ENCODE data around the gene XPO6.

- TF ChIP-seq, protein P1, sequence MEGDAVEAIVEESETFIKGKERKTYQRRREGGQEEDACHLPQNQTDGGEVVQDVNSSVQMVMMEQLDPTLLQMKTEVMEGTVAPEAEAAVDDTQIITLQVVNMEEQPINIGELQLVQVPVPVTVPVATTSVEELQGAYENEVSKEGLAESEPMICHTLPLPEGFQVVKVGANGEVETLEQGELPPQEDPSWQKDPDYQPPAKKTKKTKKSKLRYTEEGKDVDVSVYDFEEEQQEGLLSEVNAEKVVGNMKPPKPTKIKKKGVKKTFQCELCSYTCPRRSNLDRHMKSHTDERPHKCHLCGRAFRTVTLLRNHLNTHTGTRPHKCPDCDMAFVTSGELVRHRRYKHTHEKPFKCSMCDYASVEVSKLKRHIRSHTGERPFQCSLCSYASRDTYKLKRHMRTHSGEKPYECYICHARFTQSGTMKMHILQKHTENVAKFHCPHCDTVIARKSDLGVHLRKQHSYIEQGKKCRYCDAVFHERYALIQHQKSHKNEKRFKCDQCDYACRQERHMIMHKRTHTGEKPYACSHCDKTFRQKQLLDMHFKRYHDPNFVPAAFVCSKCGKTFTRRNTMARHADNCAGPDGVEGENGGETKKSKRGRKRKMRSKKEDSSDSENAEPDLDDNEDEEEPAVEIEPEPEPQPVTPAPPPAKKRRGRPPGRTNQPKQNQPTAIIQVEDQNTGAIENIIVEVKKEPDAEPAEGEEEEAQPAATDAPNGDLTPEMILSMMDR (IDR thresholded peaks at IDR 0.05): no peak
- no peak for TF ChIP-seq POLR2A (IDR thresholded peaks at IDR 0.05)
Measured at GRCh38 chr16:28163699-28164098, 48.1 kb downstream of the XPO6 start.

Measured in testis (tissue), 2 donors.